Ovary (tissue), 3 donors: ENCODE data around the gene OTOP3.
"Not testable (repeated sequence)": the region's sequence is repeated elsewhere in the genome, so short reads cannot be mapped to it uniquely, and the experiment has no call there.

Experiments used
- EP300 ChIP-seq: sonication (generic); formaldehyde crosslinking; IDR thresholded peaks from one replicate; pipeline ENCODE4 v1.6.1; 2017; ENCODE audit warnings: antibody characterized with exemption
- POLR2A ChIP-seq: fragments of 450-650 bp; IDR thresholded peaks from one replicate; pipeline ENCODE4 v1.6.1; 2017; ENCODE audit warnings: antibody characterized with exemption, mild to moderate bottlenecking, moderate library complexity
- TF ChIP-seq, protein P1 (sequence below), 3 donors: fragments of 450-650 bp in 2 of 3; fragments of 200-600 bp in 1 of 3; IDR thresholded peaks; one replicate each; pipeline versions ENCODE4 v1.5.1 to v1.8.0; 2016 to 2022; ENCODE audit warnings: antibody characterized with exemption in 3 of 3, mild to moderate bottlenecking in 1 of 3
- donor health status: DM: no; HTN: no; CAD: no.

- TF ChIP-seq, protein P1, sequence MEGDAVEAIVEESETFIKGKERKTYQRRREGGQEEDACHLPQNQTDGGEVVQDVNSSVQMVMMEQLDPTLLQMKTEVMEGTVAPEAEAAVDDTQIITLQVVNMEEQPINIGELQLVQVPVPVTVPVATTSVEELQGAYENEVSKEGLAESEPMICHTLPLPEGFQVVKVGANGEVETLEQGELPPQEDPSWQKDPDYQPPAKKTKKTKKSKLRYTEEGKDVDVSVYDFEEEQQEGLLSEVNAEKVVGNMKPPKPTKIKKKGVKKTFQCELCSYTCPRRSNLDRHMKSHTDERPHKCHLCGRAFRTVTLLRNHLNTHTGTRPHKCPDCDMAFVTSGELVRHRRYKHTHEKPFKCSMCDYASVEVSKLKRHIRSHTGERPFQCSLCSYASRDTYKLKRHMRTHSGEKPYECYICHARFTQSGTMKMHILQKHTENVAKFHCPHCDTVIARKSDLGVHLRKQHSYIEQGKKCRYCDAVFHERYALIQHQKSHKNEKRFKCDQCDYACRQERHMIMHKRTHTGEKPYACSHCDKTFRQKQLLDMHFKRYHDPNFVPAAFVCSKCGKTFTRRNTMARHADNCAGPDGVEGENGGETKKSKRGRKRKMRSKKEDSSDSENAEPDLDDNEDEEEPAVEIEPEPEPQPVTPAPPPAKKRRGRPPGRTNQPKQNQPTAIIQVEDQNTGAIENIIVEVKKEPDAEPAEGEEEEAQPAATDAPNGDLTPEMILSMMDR (IDR thresholded peaks at IDR 0.05): not testable (repeated sequence)
- not testable (repeated sequence) for TF ChIP-seq POLR2A, EP300
Observed at GRCh38 chr17:74911423-74911822, 24.3 kb upstream of the OTOP3 start.
